GM12864 (cell line): Measurements from ENCODE around the gene RNF13.
"Not testable (repeated sequence)": the region's sequence is repeated elsewhere in the genome, so short reads cannot be mapped to it uniquely, and the experiment has no call there.

Experiments used
- DNase-seq: peaks from one replicate; pipeline ENCODE4 v3.0.0-alpha.2; 2011; ENCODE audit warnings: low read depth
- H3K4me3 ChIP-seq: 2 replicates; pipeline ENCODE4 v1.5.1; 2011; ENCODE audit warnings: mild to moderate bottlenecking, low read depth, low read length, control low read depth
- CTCF ChIP-seq: IDR thresholded peaks from 2 replicates; pipeline ENCODE4 v1.5.1; 2011; ENCODE audit warnings: low read depth, mild to moderate bottlenecking, moderate library complexity, low read length, control low read depth, inconsistent platforms; ENCODE audit errors: missing control alignments

Gene RNF13

GRCh38 chr3:149879872-149880271 is 66.9 kb downstream of the RNF13 start:
- peak; percentile 42 for TF ChIP-seq CTCF
- no peak overlapping the region for H3K4me3 ChIP-seq
- no peak for DNase-seq

- DNase-seq = no peak
- no peak overlapping the region for H3K4me3 ChIP-seq
- no peak for TF ChIP-seq CTCF
Observed at GRCh38 chr3:149881879-149882278, 68.9 kb downstream of the RNF13 start.

GRCh38 chr3:149883134-149883533 is 70.1 kb downstream of the RNF13 start:
- no peak for TF ChIP-seq CTCF
- DNase-seq = no peak
- H3K4me3 ChIP-seq = no peak overlapping the region

- not testable (repeated sequence) for DNase-seq, H3K4me3 ChIP-seq
Observed at GRCh38 chr3:149883860-149884259, 70.8 kb downstream of the RNF13 start.

- DNase-seq = not testable (repeated sequence)
Observed at GRCh38 chr3:149884848-149885247, 71.8 kb downstream of the RNF13 start.

GRCh38 chr3:149886957-149887356 is 73.9 kb downstream of the RNF13 start:
- no peak overlapping the region for H3K4me3 ChIP-seq
- TF ChIP-seq CTCF = peak; percentile 2
- no peak for DNase-seq

More at GRCh38 chr3:149884848-149885247, 71.8 kb downstream of the RNF13 start:
- not testable (repeated sequence) for H3K4me3 ChIP-seq

GRCh38 chr3:149891621-149892020 is 78.6 kb downstream of the RNF13 start:
- TF ChIP-seq CTCF = no peak
- no peak overlapping the region for H3K4me3 ChIP-seq
- DNase-seq = no peak

- no peak overlapping the region for H3K4me3 ChIP-seq
- no peak for TF ChIP-seq CTCF
- DNase-seq = no peak
Observed at GRCh38 chr3:149892371-149892770, 79.4 kb downstream of the RNF13 start.
